Activated CD8-positive, alpha-beta memory T cell treated with anti-CD3 and anti-CD28 coated beads, Interleukin-2, amount 50 U/mL, for 24 hours (primary cell): ENCODE measurements around the gene VDAC1.
"Not testable (repeated sequence)": the region's sequence is repeated elsewhere in the genome, so short reads cannot be mapped to it uniquely, and the experiment has no call there.

Experiments
- DNase-seq: peaks from one replicate; pipeline ENCODE4 v3.0.0-alpha.2; 2020; ENCODE audit errors: extremely low read depth

VDAC1 gene

GRCh38 chr5:133967698-133968203 lies 37.0 kb downstream of the VDAC1 start:
- no peak for DNase-seq

GRCh38 chr5:133967124-133967523 lies 37.7 kb downstream of the VDAC1 start:
- no peak for DNase-seq

- no peak for DNase-seq
Measured at GRCh38 chr5:133966090-133966489, 38.7 kb downstream of the VDAC1 start.

GRCh38 chr5:133963493-133964128 lies 41.2 kb downstream of the VDAC1 start:
- DNase-seq, result no peak

GRCh38 chr5:133962801-133963476 lies 41.8 kb downstream of the VDAC1 start:
- DNase-seq, result no peak

- no peak for DNase-seq
Measured at GRCh38 chr5:133962131-133962530, 42.6 kb downstream of the VDAC1 start.

- no peak for DNase-seq
Measured at GRCh38 chr5:133959643-133960042, 45.1 kb downstream of the VDAC1 start.

- no peak for DNase-seq
Measured at GRCh38 chr5:133957591-133957990, 47.2 kb downstream of the VDAC1 start.

GRCh38 chr5:133957080-133957479 lies 47.7 kb downstream of the VDAC1 start:
- DNase-seq, result no peak

GRCh38 chr5:133956196-133956595 lies 48.6 kb downstream of the VDAC1 start:
- not testable (repeated sequence) for DNase-seq

- DNase-seq, result no peak
Measured at GRCh38 chr5:133953568-133954145, 51.1 kb downstream of the VDAC1 start.

- DNase-seq, result no peak
Measured at GRCh38 chr5:133952729-133953567, 51.8 kb downstream of the VDAC1 start.

GRCh38 chr5:133950821-133951612 lies 53.8 kb downstream of the VDAC1 start:
- DNase-seq, result no peak

- DNase-seq, result no peak
Measured at GRCh38 chr5:133948721-133949120, 56.1 kb downstream of the VDAC1 start.

- no peak for DNase-seq
Measured at GRCh38 chr5:133947431-133947841, 57.3 kb downstream of the VDAC1 start.

- no peak for DNase-seq
Measured at GRCh38 chr5:133945568-133945967, 59.2 kb downstream of the VDAC1 start.

- DNase-seq, result no peak
Measured at GRCh38 chr5:133944263-133945185, 60.3 kb downstream of the VDAC1 start.

- no peak for DNase-seq
Measured at GRCh38 chr5:133943475-133943817, 61.3 kb downstream of the VDAC1 start.

GRCh38 chr5:133942614-133943474 lies 61.9 kb downstream of the VDAC1 start:
- no peak for DNase-seq
